Caco-2 (cell line): ENCODE data around the gene NUTM1. TPM values are rescaled to one million over a fixed set of nuclear protein-coding genes. Genes with fewer than 3 reads are reported as not detected.

Source experiments
- BruUV-seq: library from RNA; stranded (reverse); fragments of 400-500 nt; replicated peaks from 2 replicates; lab custom pipeline; 2021; lab: Mats Ljungman, UMichigan
- CTCF ChIA-PET: fragments of 300-600 bp; sonication (Branson Sonifier 250); formaldehyde crosslinking; loops from one replicate; lab custom pipeline; 2022; ENCODE audit warnings: antibody characterized with exemption; lab: Charles Lee
- POLR2A ChIA-PET: fragments of 300-600 bp; sonication (Branson Sonifier 250); formaldehyde crosslinking; loops from one replicate; lab custom pipeline; 2022; ENCODE audit warnings: antibody characterized with exemption; lab: Charles Lee
- DNase-seq, 2 experiments: peaks; one replicate each; pipeline versions ENCODE4 v3.0.0 to v3.0.0-alpha.2; 2020 to 2022
- H3K27me3 ChIP-seq: replicated peaks from 2 replicates; pipeline ENCODE4 v1.6.0; 2011; ENCODE audit warnings: low read length; ENCODE audit not compliant: control insufficient read depth, insufficient read depth
- H3K36me3 ChIP-seq: 2 replicates; pipeline ENCODE4 v1.5.1; 2011; ENCODE audit warnings: low read length; ENCODE audit not compliant: control insufficient read depth, insufficient read depth
- H3K4me1 ChIP-seq: fragments of 250-450 bp; sonication (Bioruptor Pico); 2 replicates; pipeline ENCODE4 v1.5.1; 2020; ENCODE audit warnings: mild to moderate bottlenecking
- H3K4me3 ChIP-seq: 2 replicates; pipeline ENCODE4 v1.5.1; 2011; ENCODE audit warnings: low read depth, mild to moderate bottlenecking, control low read depth, low read length
- H3K9me3 ChIP-seq: fragments of 250-450 bp; sonication (Bioruptor Pico); 2 replicates; pipeline ENCODE4 v1.5.1; 2020; ENCODE audit warnings: mild to moderate bottlenecking, moderate library complexity
- H3K27ac Mint-ChIP-seq: one replicate; pipeline ENCODE4 v1.8.0; 2022; ENCODE audit warnings: mixed read lengths; ENCODE audit not compliant: unreplicated experiment
- H3K27me3 Mint-ChIP-seq: one replicate; pipeline ENCODE4 v1.8.0; 2022; ENCODE audit warnings: mixed read lengths; ENCODE audit not compliant: insufficient read depth, unreplicated experiment
- H3K36me3 Mint-ChIP-seq: one replicate; pipeline ENCODE4 v1.8.0; 2022; ENCODE audit warnings: mild to moderate bottlenecking, mixed read lengths; ENCODE audit not compliant: insufficient read depth, unreplicated experiment
- H3K4me1 Mint-ChIP-seq: one replicate; pipeline ENCODE4 v1.8.0; 2022; ENCODE audit warnings: low read depth, mixed read lengths; ENCODE audit not compliant: unreplicated experiment
- H3K4me3 Mint-ChIP-seq: one replicate; pipeline ENCODE4 v1.8.0; 2022; ENCODE audit warnings: mild to moderate bottlenecking, moderate library complexity, mixed read lengths; ENCODE audit not compliant: unreplicated experiment
- H3K9me3 Mint-ChIP-seq: one replicate; pipeline ENCODE4 v1.8.0; 2022; ENCODE audit warnings: mixed read lengths; ENCODE audit not compliant: unreplicated experiment
- CTCF ChIP-seq, 2 experiments: fragments of 200-600 bp in 1 of 2; IDR thresholded peaks; 1 replicate in 1 of 2; 2 replicates in 1 of 2; pipeline versions ENCODE4 v1.5.1 to v1.8.0; 2011 to 2022; ENCODE audit warnings: antibody characterized with exemption in 1 of 2, control low read depth in 1 of 2, inconsistent platforms in 1 of 2, low read depth in 1 of 2, low read length in 1 of 2, mild to moderate bottlenecking in 1 of 2, moderate library complexity in 1 of 2; ENCODE audit not compliant: insufficient read depth in 1 of 2, severe bottlenecking in 1 of 2, unreplicated experiment in 1 of 2
- intact Hi-C: fragments of 100-400 bp; cut with micrococcal nuclease; formaldehyde crosslinking; loops from one replicate; pipeline ENCODE4 v1.10.0; 2022; ENCODE audit not compliant: unreplicated experiment
- total RNA-seq: library from RNA; stranded (reverse); gene quantifications from 2 replicates; pipeline ENCODE4 v1.2.3, GENCODE V29; 2022

The NUTM1 gene
- total RNA-seq, 1 experiment from 2014 or later = not detected

- Mint-ChIP-seq H3K36me3 (no peaks in the 10 kb centered on the region), H3K4me3 (no peak overlapping the region), H3K9me3 (no peaks in the 10 kb centered on the region), H3K27me3 (no peaks in the 10 kb centered on the region), H3K4me1 (no peaks in the 10 kb centered on the region), H3K27ac (no peak overlapping the region)
- ChIA-PET POLR2A (no interaction called here), CTCF (no interaction called here)
- H3K4me1 ChIP-seq = 0 out of 2 replicates have a peak, but pooled peaks cover 4% of the 10 kb centered on the region
- TF ChIP-seq CTCF (IDR thresholded peaks at IDR 0.05; ENCODE audit: insufficient read depth in 1 of 2, low read depth in 1 of 2, low read length in 1 of 2, severe bottlenecking in 1 of 2, unreplicated experiment in 1 of 2) = no peak
- H3K27me3 ChIP-seq = no peaks in the 10 kb centered on the region
- BruUV-seq = no TSS peak
- no peak for DNase-seq
- no peak overlapping the region for H3K4me3 ChIP-seq
- H3K9me3 ChIP-seq = no peaks in the 10 kb centered on the region
- no peaks in the 10 kb centered on the region for H3K36me3 ChIP-seq
- intact Hi-C loops = no loop called here
Observed at GRCh38 chr15:34314491-34315490, 28.3 kb upstream of the NUTM1 start.

DNA sequence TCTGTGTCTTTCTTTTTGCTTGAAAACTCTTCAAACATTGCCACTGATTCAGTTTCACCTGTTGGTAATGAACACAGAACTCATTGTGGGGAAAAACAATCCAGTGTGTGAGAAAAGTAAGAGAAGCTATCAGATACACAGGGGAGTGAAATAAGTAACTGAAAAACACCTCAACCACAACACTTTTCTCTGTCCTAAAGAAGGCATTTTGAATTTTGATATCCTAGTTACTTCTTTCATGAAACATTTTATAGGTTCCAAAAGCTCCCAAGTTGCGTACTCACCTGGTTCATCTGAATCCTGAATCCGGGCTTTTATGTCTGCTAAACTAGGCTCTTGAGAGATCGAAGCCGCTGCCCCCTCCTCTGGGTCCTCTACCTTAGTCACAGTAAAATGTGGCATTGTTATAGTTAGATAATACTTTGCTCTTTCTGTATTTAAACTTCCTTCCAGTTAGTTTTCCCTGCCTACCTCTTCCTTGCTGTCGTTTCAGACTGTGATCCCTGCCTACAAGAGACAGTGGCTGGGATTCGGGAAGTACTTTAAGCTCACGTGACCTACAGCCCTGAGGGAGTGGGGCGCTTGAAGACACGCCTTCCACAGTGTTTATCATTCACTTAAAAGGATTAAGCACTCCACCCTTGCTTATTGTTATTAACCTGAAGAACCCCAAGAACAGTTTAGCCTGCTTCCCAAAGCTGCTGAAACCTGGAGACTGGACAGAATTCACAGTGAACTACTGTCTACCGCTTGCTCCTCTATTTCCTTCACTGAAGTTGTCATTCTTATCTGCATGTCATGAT is 24.6 kb upstream of the NUTM1 start:
- no peaks in the 10 kb centered on the region for H3K36me3 Mint-ChIP-seq
- Histone ChIP-seq H3K27me3 (no peaks in the 10 kb centered on the region), H3K4me3 (peak overlapping the region; percentile 50), H3K4me1 (0 out of 2 replicates have a peak, but pooled peaks cover 4% of the 10 kb centered on the region), H3K9me3 (no peaks in the 10 kb centered on the region; the same call in 1 of the 2 replicates), H3K36me3 (no peaks in the 10 kb centered on the region)
- H3K9me3 Mint-ChIP-seq = peaks cover 9% of the 10 kb centered on the region
- intact Hi-C loops = no loop called here
- H3K4me1 Mint-ChIP-seq = no peaks in the 10 kb centered on the region
- POLR2A ChIA-PET = interaction anchor here (0.7 to 1.4 kb wide), 5 partner anchors 12 to 239 kb away, joined by 4 to 13 read pairs (median 4); partner anchors contain the start of gene KATNBL1
- peak overlapping the region; percentile 66 for H3K27ac Mint-ChIP-seq
- CTCF ChIA-PET = interaction anchor here (0.6 to 1.0 kb wide), 3 partner anchors 24 to 1191 kb away, joined by 3 to 5 read pairs (median 4); partner anchors contain the start of genes LPCAT4 and NOP10
- DNase-seq = peak; percentile 64 to 74
- H3K4me3 Mint-ChIP-seq = peak overlapping the region; percentile 84
- no peaks in the 10 kb centered on the region for H3K27me3 Mint-ChIP-seq
- TF ChIP-seq CTCF (IDR thresholded peaks at IDR 0.05; ENCODE audit: insufficient read depth in 1 of 2, low read depth in 1 of 2, low read length in 1 of 2, severe bottlenecking in 1 of 2, unreplicated experiment in 1 of 2) = no peak
- TSS peak; percentile 76 for BruUV-seq

GRCh38 chr15:34323217-34323616 is 19.9 kb upstream of the NUTM1 start:
- H3K27ac Mint-ChIP-seq = no peak overlapping the region
- DNase-seq = no peak
- intact Hi-C loops = no loop called here
- TF ChIP-seq CTCF (IDR thresholded peaks at IDR 0.05; ENCODE audit: insufficient read depth in 1 of 2, low read depth in 1 of 2, low read length in 1 of 2, severe bottlenecking in 1 of 2, unreplicated experiment in 1 of 2) = no peak
- H3K9me3 Mint-ChIP-seq = peaks cover 9% of the 10 kb centered on the region
- 0 out of 2 replicates have a peak, but pooled peaks cover 4% of the 10 kb centered on the region for H3K4me1 ChIP-seq
- ChIA-PET POLR2A (no interaction called here), CTCF (no interaction called here)
- H3K27me3 ChIP-seq = no peaks in the 10 kb centered on the region
- H3K4me3 ChIP-seq = no peak overlapping the region
- H3K36me3 ChIP-seq = no peaks in the 10 kb centered on the region
- no TSS peak for BruUV-seq
- H3K9me3 ChIP-seq = no peaks in the 10 kb centered on the region; the same call in 1 of the 2 replicates
- no peaks in the 10 kb centered on the region for H3K36me3 Mint-ChIP-seq
- no peaks in the 10 kb centered on the region for H3K27me3 Mint-ChIP-seq
- H3K4me1 Mint-ChIP-seq = no peaks in the 10 kb centered on the region
- no peak overlapping the region for H3K4me3 Mint-ChIP-seq
